ENCODE results near the gene NTM.

The NTM gene

DNA sequence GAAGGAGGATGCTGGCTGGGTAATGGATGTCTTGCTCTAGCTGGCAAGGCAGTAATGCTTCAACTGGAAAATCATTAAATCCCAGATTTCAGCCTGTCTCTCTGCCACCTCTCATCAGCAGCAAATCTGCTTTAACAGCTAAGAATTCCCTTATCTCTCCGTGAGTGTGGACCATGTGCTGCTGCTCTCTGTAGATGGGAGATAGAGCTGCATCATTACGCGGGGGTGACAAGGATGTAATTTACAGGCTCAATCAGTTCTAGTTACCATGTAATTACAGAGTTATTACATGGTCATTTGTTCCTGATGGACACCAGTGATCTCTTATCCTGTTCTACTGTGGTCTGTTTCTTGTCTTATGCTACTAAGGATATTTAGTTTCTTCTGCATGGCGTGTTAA is 665.4 kb downstream of the NTM start:
- DNase-seq = no peak

DNA sequence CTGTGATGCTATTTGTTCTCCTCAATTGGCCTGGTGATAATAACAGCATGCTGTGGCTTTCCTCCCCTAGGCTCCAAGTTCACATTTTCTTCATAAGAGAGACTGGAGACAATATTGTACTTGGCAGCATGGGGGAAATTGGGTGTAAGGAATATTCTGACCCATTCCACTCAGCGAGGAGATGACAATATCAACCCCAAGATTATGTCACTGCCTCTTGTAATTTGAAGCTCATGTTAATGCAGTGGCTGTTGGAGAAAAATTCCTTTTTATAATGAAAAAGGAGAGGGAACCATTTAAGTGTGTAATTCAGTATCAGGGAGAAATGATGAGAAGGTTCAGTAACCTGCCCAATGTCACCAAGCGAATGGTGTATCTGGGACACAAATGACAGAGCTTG is 665.8 kb downstream of the NTM start:
- no peak for DNase-seq

DNA sequence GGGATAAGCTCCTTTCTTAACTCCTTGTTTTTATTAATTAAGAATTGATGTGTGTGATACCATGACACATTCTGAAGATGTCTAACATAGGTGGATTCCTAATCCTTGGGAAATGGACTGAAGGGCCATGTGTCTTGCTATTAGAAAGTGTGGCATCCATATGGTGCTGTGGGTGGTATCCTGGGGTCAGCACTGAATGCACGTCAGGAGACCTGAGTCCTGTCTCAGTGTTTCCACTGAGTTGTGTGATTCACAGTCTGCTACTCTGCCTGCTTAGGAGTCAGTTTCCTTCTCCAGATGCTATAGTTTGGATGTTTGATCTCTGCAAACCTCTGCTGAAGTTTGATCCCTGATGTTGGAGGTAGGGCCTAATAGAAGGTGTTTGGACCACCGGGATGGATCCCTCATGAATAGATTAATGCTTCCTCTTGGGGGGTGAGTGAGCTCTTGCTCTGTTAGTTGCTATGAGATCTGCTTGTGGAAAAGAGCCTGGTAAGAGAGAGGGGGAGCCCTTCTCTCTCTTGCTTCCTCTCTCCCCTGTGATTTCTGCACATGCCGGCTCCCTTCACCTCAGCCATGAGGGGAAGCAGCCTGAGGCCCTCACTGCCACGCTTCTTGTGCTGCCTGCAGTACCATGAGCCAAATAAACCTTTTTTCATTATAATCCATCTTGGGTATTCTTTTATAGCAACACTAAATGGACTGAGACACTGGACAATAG is 666.5 kb downstream of the NTM start:
- DNase-seq = no peak

DNA sequence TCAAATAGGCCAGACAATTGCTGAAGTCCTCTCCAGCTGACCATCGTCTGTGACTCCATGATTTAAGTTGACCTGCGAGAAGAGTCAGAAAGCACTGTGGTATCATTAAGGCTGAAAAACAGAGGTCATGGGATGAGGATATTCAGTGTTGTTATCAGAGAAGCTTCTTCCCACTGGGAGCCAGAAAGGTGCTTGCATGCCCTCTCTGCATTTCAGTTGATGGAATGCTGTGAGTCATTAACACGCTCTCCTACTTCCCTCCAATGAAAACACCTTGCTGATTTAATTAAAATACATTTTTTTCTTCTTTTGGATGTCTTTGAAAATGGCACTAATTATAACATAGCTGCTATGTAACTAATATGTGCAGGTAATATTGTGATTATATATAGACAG is 667.0 kb downstream of the NTM start:
- no peak for DNase-seq

GRCh38 chr11:132037956-132038355 is 667.5 kb downstream of the NTM start:
- DNase-seq = no peak

DNA sequence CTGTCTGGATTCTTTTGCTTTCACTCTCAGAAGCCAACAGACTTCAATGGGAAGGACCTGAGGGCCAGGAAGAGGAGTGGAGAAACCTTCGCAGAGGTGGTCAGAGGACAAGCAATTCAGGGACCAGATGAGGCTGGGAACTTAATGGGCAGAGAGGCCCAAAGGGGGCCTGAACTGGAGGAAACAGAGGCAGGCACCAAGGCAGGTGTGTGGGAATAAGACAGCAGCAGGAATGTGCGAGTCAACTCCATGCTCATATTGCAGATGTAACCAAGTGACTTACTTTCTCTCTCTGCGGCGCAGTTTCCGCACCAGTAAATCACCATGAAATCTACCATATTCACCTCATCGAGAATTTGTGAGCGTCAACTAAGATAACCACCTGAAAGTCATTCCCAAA is 669.1 kb downstream of the NTM start:
- no peak for DNase-seq

DNA sequence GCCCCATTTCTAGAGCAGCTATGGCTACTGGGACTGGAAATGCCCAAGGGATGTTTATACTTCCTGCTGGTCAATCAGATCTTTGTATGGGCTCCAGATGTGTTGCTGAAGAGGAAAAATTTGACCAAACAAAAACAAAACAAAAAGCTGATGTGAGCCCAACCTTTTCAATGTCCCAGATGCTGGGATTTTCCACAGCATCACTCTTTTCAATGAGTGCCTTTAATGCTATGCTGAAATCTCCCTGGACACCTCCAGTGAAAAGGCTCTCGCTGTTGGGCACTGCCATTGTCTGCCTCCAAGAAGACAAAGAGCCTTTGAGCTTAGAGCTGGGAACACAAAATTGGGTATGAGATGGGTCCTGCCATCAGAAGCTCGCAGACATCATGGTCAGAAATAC is 671.9 kb downstream of the NTM start:
- peak in 9 of 51 donors; percentile 14 to 79 (median 24) for DNase-seq

DNA sequence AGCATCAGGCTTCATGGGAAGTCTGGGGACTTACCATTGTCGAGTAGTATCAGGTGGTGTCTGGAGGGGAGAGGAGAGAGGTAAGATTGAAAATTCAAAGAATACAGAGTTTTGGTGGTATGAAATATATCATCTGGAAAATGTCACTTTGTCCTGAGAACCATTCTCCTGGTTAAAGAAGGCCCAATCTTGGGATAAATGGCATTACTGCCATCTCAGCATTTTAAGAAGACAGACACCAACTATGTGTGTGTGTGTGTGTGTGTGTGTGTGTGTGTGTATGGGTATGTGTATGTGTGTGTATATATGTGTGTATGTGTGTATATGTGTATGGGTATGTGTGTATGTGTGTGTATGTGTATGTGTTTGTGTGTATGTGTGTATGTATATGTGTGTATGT is 673.3 kb downstream of the NTM start:
- no peak for DNase-seq

- no peak for DNase-seq
Observed at GRCh38 chr11:132045107-132045506, 674.7 kb downstream of the NTM start.

DNA sequence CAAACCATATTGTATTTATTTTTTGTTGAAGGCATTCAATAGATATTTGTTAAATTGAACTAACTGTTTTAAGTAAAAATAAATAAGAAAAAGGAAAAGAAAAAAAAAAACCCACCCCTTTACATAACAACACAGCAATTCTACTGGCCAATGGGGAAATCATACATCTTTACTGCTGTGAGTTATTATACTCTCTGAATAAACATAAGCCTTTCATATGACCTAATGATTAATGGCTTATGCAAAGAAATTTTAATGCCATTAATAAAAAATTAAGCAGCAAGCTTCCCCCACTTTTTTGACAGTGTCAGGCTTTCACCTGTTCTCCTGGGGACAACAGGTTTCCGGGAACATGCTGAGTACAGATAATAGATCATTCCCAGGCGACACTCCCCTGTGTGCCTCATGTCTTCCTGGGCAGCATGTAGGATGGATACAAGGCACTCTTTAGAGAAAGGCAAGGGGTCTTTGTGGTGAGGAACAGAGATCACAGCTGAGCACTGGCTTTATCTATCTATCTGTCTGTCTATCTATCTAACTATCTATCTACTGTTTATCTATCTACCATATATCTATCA is 676.0 kb downstream of the NTM start:
- DNase-seq = no peak

- DNase-seq = no peak
Observed at GRCh38 chr11:132047167-132047566, 676.8 kb downstream of the NTM start.

DNA sequence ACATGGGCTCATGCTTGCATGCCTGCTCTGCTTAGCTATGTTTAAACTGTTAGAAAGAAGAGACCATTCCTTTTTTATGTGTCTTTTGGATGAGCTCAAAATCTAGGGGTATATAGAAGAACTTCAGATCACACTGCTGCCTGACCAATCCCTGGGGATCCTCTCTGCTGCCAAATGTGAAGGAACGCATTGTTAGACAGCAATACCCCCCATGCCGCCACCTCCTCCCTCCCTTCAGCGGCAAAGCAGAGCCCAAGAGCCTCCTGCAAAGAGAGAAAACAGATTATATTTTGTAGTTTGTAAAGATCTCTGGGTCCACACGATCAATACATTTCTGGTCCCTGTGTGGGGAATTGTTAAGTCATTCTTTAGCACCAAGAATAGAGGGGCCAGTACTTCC is 677.6 kb downstream of the NTM start:
- peak in 2 of 51 donors; percentile 14 to 18 for DNase-seq

DNA sequence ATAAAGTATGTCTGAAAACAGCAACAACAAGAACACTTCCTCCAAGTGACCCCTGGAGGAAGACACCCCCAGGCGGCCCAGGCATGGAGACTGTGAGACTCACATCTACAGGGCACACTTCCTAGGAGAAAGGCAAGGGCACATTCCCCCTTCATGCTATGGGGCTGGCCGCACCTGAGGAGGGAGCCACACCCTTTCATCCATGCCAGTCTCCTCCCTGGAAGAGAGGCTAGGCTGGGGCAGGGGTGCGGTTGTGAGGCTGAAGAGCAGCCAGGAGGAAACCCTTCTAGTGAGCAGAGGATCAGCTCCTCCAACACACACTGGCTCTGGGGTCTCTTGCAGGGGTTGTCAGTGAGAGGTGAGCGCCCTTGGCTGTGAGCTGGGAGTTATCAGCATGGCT is 678.8 kb downstream of the NTM start:
- DNase-seq = no peak

GRCh38 chr11:132050049-132050448 is 679.6 kb downstream of the NTM start:
- no peak for DNase-seq

DNA sequence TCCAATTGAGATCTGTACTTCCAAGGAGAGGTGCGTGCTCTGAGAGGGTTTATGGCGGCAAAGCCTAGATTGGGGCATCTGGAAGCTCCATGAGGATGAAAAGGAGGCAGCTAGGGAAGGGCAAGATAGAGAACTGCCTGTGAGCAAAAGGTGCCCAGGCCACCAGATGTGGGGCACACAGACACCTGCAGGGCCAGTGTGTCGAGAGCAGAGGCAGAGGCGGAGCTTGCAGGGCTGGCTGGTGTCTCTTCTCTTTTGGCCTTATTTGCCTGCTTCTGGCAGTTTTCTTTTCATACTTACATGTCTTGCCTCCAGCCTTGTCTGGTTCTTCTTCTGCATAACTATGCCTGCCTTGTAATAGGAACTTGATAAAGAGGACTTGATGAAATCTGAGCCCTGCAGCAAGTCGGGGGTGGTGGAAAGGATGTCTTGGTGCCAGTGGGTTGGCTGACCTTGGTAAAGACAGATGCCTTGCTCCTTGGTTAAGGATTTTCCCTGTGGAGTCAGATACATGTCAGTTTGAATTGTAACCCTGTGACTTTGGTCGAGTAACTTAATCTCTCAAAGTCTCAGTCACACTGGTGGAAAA is 680.3 kb downstream of the NTM start:
- no peak for DNase-seq

DNA sequence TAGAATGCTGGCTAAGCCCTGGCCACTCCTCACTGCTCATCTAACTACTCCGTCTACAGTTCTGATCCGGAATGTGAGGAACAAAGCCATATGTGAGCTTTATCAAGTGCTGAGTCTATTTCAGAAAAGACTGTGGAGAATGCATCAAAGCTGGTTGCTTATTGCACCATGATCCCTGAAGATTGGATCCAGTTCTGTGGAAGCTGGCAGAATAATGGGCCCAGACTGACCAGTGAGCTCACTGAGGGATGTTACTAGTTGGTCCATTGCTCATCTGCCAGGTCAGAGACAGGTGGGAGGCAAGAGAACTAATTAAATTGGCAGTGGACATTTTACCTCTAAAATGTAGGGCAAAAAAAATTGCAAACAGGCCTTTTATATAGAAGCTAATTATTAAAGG is 681.3 kb downstream of the NTM start:
- no peak for DNase-seq

- no peak for DNase-seq
Observed at GRCh38 chr11:132052342-132052741, 681.9 kb downstream of the NTM start.

- no peak for DNase-seq
Observed at GRCh38 chr11:132052904-132053303, 682.5 kb downstream of the NTM start.

GRCh38 chr11:132054822-132055221 is 684.4 kb downstream of the NTM start:
- DNase-seq = no peak

- DNase-seq = no peak
Observed at GRCh38 chr11:132055296-132055695, 684.9 kb downstream of the NTM start.

DNA sequence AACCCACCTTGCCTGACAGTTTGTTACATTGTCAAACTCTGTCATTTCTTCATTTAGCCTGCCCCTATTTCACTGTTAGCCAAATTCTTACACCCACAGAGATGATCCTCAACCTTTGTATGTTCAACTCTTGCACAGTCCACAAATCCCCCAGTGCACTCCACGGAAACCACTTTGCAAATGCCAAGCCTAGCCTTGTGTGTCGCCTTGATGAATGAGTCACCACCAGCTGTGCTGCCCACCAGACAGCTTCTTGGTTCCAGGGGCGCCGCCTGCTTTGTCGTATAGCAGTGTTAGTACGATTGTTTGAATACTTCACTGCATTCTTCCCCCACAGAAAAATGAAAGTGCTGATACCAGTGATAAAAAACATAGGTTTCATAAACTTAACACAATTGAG is 686.3 kb downstream of the NTM start:
- peak in 1 of 51 donors; percentile 28 for DNase-seq

DNA sequence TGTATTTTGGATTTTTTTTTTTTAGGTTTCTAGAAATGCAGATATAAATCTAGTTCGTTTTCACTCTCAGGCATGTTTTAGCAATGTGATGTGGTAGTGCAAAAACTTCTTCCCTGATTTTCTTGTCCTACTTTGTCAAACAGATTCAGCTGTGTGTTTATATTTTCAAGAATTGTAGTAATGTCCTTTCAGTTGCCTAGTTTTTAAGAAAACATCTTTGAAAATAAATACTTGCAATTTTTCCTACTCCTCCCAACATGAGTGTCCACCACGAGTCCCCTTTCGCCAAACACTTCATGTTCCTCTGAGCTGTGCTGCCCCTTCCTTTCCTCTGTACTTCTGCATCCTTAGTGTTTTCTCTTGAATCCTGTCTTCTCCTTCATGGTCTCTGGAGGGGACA is 686.9 kb downstream of the NTM start:
- no peak for DNase-seq

GRCh38 chr11:132058211-132058772 is 687.9 kb downstream of the NTM start:
- DNase-seq = peak in 4 of 51 donors; percentile 41 to 62 (median 51)
